RPMI8226 (cell line): Measurements from ENCODE around the gene TSPAN18.

Experiments
- DNase-seq: peaks from one replicate; pipeline ENCODE4 v3.0.0-alpha.2; 2015

Gene TSPAN18

GRCh38 chr11:44854086-44854485, 127.3 kb downstream of the TSPAN18 start:
- DNase-seq: no peak

- DNase-seq: no peak
These were observed 128.2 kb downstream of the TSPAN18 start for GRCh38 chr11:44854741-44855492.

- DNase-seq: no peak
These were observed 128.7 kb downstream of the TSPAN18 start for GRCh38 chr11:44855493-44855849.

GRCh38 chr11:44857490-44858090, 130.8 kb downstream of the TSPAN18 start:
- no peak for DNase-seq

GRCh38 chr11:44858796-44859527, 132.2 kb downstream of the TSPAN18 start:
- DNase-seq: no peak

- DNase-seq: no peak
These were observed 132.8 kb downstream of the TSPAN18 start for GRCh38 chr11:44859528-44859925.

GRCh38 chr11:44860346-44860745, 133.6 kb downstream of the TSPAN18 start:
- no peak for DNase-seq

- DNase-seq: peak; percentile 91
These were observed 135.2 kb downstream of the TSPAN18 start for GRCh38 chr11:44861849-44862557.

- DNase-seq: peak; percentile 58
These were observed 135.9 kb downstream of the TSPAN18 start for GRCh38 chr11:44862558-44863101.

GRCh38 chr11:44863231-44863630, 136.5 kb downstream of the TSPAN18 start:
- DNase-seq: no peak

GRCh38 chr11:44865866-44866272, 139.1 kb downstream of the TSPAN18 start:
- DNase-seq: peak; percentile 49

- DNase-seq: no peak
These were observed 139.5 kb downstream of the TSPAN18 start for GRCh38 chr11:44866286-44866685.

GRCh38 chr11:44868021-44868420, 141.3 kb downstream of the TSPAN18 start:
- DNase-seq: no peak

- DNase-seq: no peak
These were observed 142.0 kb downstream of the TSPAN18 start for GRCh38 chr11:44868455-44869421.

GRCh38 chr11:44870181-44870580, 143.4 kb downstream of the TSPAN18 start:
- DNase-seq: no peak

- no peak for DNase-seq
These were observed 143.9 kb downstream of the TSPAN18 start for GRCh38 chr11:44870615-44871176.

- DNase-seq: peak; percentile 74
These were observed 144.9 kb downstream of the TSPAN18 start for GRCh38 chr11:44871682-44872081.

- DNase-seq: no peak
These were observed 145.8 kb downstream of the TSPAN18 start for GRCh38 chr11:44872556-44872955.

- no peak for DNase-seq
These were observed 146.8 kb downstream of the TSPAN18 start for GRCh38 chr11:44873537-44873936.

- DNase-seq: no peak
These were observed 147.5 kb downstream of the TSPAN18 start for GRCh38 chr11:44874284-44874683.

- DNase-seq: no peak
These were observed 148.3 kb downstream of the TSPAN18 start for GRCh38 chr11:44875037-44875436.
